PC-9 (cell line): Measurements from ENCODE around the gene CNNM3. TPM values are rescaled to one million over a fixed set of nuclear protein-coding genes. Genes with fewer than 3 reads are reported as not detected.

Experiments used
- BruUV-seq: library from RNA; stranded (reverse); fragments of 400-500 nt; replicated peaks from 2 replicates; lab custom pipeline; 2021; lab: Mats Ljungman, UMichigan
- CTCF ChIA-PET: fragments of 300-600 bp; sonication (Branson Sonifier 250); formaldehyde crosslinking; loops from one replicate; lab custom pipeline; 2022; ENCODE audit warnings: antibody characterized with exemption; lab: Charles Lee
- POLR2A ChIA-PET: fragments of 300-600 bp; sonication (Branson Sonifier 250); formaldehyde crosslinking; loops from one replicate; lab custom pipeline; 2022; ENCODE audit warnings: antibody characterized with exemption; ENCODE audit not compliant: unreplicated experiment; lab: Charles Lee
- DNase-seq, 2 experiments: peaks; one replicate each; pipeline versions ENCODE4 v3.0.0 to v3.0.0-alpha.2; 2015 to 2022; ENCODE audit warnings: mixed read lengths in 1 of 2
- H2AFZ ChIP-seq: fragments of 200-600 bp; sonication (generic); 2 replicates; pipeline ENCODE4 v1.8.1; 2017; ENCODE audit warnings: antibody characterized with exemption
- H3F3A ChIP-seq: fragments of 200-600 bp; sonication (generic); 2 replicates; pipeline ENCODE4 v1.8.1; 2017; ENCODE audit warnings: antibody characterized with exemption, mild to moderate bottlenecking, low read depth; ENCODE audit not compliant: insufficient read depth
- H3K27ac ChIP-seq: fragments of 200-600 bp; sonication (generic); 2 replicates; pipeline ENCODE4 v1.6.1; 2016; ENCODE audit warnings: mixed run types
- H3K27me3 ChIP-seq: fragments of 200-600 bp; sonication (generic); 2 replicates; pipeline ENCODE4 v1.6.1; 2016; ENCODE audit warnings: low read depth, mixed run types; ENCODE audit not compliant: insufficient read depth
- H3K36me3 ChIP-seq: fragments of 200-600 bp; sonication (generic); 2 replicates; pipeline ENCODE4 v1.6.1; 2016; ENCODE audit warnings: low read depth, mixed run types
- H3K4me1 ChIP-seq: fragments of 200-600 bp; sonication (generic); replicated peaks from 2 replicates; pipeline ENCODE4 v1.6.1; 2016; ENCODE audit warnings: mixed run types; ENCODE audit not compliant: insufficient read depth
- H3K4me2 ChIP-seq: fragments of 200-600 bp; sonication (generic); 2 replicates; pipeline ENCODE4 v1.6.1; 2017; ENCODE audit warnings: mixed run types
- H3K4me3 ChIP-seq: fragments of 200-600 bp; sonication (generic); 2 replicates; pipeline ENCODE4 v1.6.1; 2016; ENCODE audit warnings: mixed run types
- H3K79me2 ChIP-seq: fragments of 200-600 bp; sonication (generic); 2 replicates; pipeline ENCODE4 v1.6.1; 2017; ENCODE audit warnings: low read depth, mixed run types
- H3K9me2 ChIP-seq: fragments of 200-600 bp; sonication (generic); 2 replicates; pipeline ENCODE4 v1.8.1; 2017; ENCODE audit warnings: mild to moderate bottlenecking; ENCODE audit not compliant: insufficient read depth
- H3K9me3 ChIP-seq: fragments of 200-600 bp; sonication (generic); 2 replicates; pipeline ENCODE4 v1.8.1; 2016; ENCODE audit warnings: low read depth; ENCODE audit not compliant: insufficient read depth
- H4K20me1 ChIP-seq: fragments of 200-600 bp; sonication (generic); 2 replicates; pipeline ENCODE4 v1.8.1; 2017; ENCODE audit not compliant: insufficient read depth
- EZH2 ChIP-seq: fragments of 200-600 bp; sonication (generic); IDR thresholded peaks from 2 replicates; pipeline ENCODE4 v1.8.0; 2017; ENCODE audit warnings: antibody characterized with exemption, low read depth
- intact Hi-C: fragments of 100-400 bp; cut with micrococcal nuclease; formaldehyde crosslinking; loops from one replicate; pipeline ENCODE4 v1.10.0; 2022; ENCODE audit not compliant: unreplicated experiment
- total RNA-seq: library from RNA; stranded (reverse); gene quantifications from 2 replicates; pipeline ENCODE4 v1.2.3, GENCODE V29; 2021
- TF ChIP-seq, protein P1 (sequence below): fragments of 200-600 bp; sonication (generic); conservative IDR thresholded peaks from 2 replicates; pipeline ENCODE4 v1.6.1; 2017; ENCODE audit warnings: mixed run types, antibody characterized with exemption, mild to moderate bottlenecking, moderate library complexity

Gene CNNM3
- total RNA-seq, 1 experiment from 2014 or later, result 28.7 TPM

DNA sequence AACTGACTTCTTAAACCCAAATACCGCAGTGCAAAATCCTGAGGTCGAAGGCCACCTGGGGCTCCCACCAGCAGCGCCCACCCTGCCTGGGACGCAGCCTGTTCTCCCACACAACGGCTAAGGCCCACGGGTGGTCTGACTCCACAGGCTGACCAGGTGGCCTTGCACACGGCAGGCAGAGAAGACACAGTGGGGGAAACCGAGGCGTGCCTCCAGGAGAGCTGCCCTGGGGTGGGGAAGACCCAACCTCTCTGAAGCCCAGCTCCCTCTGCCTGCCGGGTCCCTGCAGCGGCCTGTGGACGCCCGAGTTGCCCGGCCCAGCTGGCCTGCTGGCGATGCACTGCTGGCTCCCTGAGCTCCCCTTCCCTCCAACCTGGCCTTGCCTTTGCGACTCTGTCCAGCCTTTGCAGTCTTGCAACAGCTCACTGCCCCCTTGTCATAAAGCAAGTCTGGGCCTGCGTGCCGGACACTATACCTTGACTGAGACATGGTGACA, 63.5 kb downstream of the CNNM3 start:
- Histone ChIP-seq H4K20me1 (no peaks in the 10 kb centered on the region), H3K79me2 (no peaks in the 10 kb centered on the region), H3K27ac (no peak overlapping the region), H2AFZ (no peak overlapping the region), H3K27me3 (no peaks in the 10 kb centered on the region), H3F3A (peaks cover 17% of the 10 kb centered on the region), H3K9me2 (no peaks in the 10 kb centered on the region), H3K36me3 (no peaks in the 10 kb centered on the region), H3K9me3 (no peaks in the 10 kb centered on the region), H3K4me1 (peaks cover 87% of the 10 kb centered on the region), H3K4me2 (no peak overlapping the region), H3K4me3 (no peak overlapping the region)
- TF ChIP-seq, protein P1, sequence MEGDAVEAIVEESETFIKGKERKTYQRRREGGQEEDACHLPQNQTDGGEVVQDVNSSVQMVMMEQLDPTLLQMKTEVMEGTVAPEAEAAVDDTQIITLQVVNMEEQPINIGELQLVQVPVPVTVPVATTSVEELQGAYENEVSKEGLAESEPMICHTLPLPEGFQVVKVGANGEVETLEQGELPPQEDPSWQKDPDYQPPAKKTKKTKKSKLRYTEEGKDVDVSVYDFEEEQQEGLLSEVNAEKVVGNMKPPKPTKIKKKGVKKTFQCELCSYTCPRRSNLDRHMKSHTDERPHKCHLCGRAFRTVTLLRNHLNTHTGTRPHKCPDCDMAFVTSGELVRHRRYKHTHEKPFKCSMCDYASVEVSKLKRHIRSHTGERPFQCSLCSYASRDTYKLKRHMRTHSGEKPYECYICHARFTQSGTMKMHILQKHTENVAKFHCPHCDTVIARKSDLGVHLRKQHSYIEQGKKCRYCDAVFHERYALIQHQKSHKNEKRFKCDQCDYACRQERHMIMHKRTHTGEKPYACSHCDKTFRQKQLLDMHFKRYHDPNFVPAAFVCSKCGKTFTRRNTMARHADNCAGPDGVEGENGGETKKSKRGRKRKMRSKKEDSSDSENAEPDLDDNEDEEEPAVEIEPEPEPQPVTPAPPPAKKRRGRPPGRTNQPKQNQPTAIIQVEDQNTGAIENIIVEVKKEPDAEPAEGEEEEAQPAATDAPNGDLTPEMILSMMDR, result no peak
- TF ChIP-seq EZH2, result no peak
- intact Hi-C loops, result no loop called here
- POLR2A ChIA-PET, result interaction anchor here (0.6 kb wide), 1 partner anchor 33 kb away, joined by 6 read pairs; no protein-coding TSS in a partner anchor
- DNase-seq, result no peak
- BruUV-seq, result no TSS peak
- CTCF ChIA-PET, result no interaction called here

GRCh38 chr2:96880891-96881273, 64.8 kb downstream of the CNNM3 start:
- Histone ChIP-seq H3K27ac (no peak overlapping the region), H3K4me3 (no peak overlapping the region), H3K4me1 (peaks cover 87% of the 10 kb centered on the region), H3K27me3 (no peaks in the 10 kb centered on the region), H3K9me2 (no peaks in the 10 kb centered on the region), H2AFZ (no peak overlapping the region), H3K36me3 (no peaks in the 10 kb centered on the region), H3F3A (peaks cover 16% of the 10 kb centered on the region), H3K9me3 (no peaks in the 10 kb centered on the region), H3K79me2 (no peaks in the 10 kb centered on the region), H3K4me2 (no peak overlapping the region), H4K20me1 (no peaks in the 10 kb centered on the region)
- TF ChIP-seq, protein P1, result no peak
- ChIA-PET POLR2A (no interaction called here), CTCF (no interaction called here)
- intact Hi-C loops, result no loop called here
- no peak for DNase-seq
- BruUV-seq, result no TSS peak

DNA sequence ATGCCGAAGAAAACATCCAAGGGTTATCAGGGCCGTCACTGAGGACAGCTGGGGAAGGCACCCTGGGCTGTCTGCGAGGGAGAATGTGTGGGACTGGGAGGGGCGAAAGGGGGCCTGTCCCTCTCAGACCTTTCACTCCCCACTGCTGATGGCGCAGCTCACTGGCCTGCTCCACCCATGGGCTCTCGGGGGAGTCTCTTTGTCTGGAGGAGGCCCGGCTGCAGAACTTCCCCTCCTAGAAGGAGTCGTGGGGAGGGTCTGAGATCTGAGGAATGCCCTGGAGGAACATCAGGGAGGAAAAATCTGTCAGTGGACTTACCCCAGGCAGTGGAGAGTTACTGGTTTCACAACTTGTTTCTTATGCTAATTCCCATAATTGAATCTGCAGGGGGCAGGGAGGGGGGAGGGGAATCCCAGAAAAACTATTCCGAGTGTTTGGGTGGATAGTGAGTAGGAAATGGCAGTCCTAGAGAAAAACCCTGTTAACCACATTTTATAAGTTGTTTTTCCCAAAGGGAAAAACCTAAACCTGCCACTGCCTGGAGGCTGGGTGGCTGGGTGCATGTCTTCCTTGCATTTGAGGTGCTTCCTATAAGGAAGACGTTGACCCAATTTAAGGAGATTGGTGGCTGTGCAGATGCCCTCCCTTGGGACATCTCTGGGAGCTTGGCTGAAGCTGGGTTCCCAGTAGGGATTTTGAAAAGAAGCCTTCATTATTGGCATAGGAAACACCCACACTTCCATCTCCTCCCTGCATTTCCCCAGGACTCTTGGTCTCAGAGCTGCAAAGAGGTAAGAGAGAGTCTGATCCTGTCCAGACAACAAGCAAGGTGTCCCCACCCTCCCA, 65.5 kb downstream of the CNNM3 start:
- peaks cover 19% of the 10 kb centered on the region for H3F3A ChIP-seq
- H2AFZ ChIP-seq, result no peak overlapping the region
- ChIA-PET CTCF (no interaction called here), POLR2A (no interaction called here)
- H3K9me3 ChIP-seq, result no peaks in the 10 kb centered on the region
- no peak overlapping the region for H3K27ac ChIP-seq
- intact Hi-C loops, result no loop called here
- no TSS peak for BruUV-seq
- H3K4me3 ChIP-seq, result no peak overlapping the region
- H3K9me2 ChIP-seq, result no peaks in the 10 kb centered on the region
- no peaks in the 10 kb centered on the region for H4K20me1 ChIP-seq
- DNase-seq, result no peak
- no peaks in the 10 kb centered on the region for H3K79me2 ChIP-seq
- peaks cover 87% of the 10 kb centered on the region for H3K4me1 ChIP-seq
- no peaks in the 10 kb centered on the region for H3K27me3 ChIP-seq
- H3K4me2 ChIP-seq, result peak overlapping the region; percentile 35
- no peak for TF ChIP-seq EZH2
- TF ChIP-seq, protein P1, result no peak
- H3K36me3 ChIP-seq, result no peaks in the 10 kb centered on the region
